ENCODE data around the gene PDGFD. TPM values are rescaled to one million over a fixed set of nuclear protein-coding genes. Genes with fewer than 3 reads are reported as not detected.

Gene PDGFD
- total RNA-seq, 1 donor from 2014 or later: 2.2 TPM

- Mint-ChIP-seq H3K27ac (ENCODE audit: unreplicated experiment) (no peak overlapping the region), H3K4me3 (ENCODE audit: unreplicated experiment) (no peak overlapping the region), H3K27me3 (ENCODE audit: unreplicated experiment) (no peaks in the 10 kb centered on the region), H3K9me3 (ENCODE audit: unreplicated experiment) (no peaks in the 10 kb centered on the region), H3K4me1 (ENCODE audit: unreplicated experiment) (no peaks in the 10 kb centered on the region), H3K36me3 (ENCODE audit: unreplicated experiment) (no peaks in the 10 kb centered on the region)
- TF ChIP-seq CTCF (IDR thresholded peaks at IDR 0.05): no peak
- no peak for DNase-seq (ENCODE audit: extremely low spot score, unreplicated experiment)
Observed at GRCh38 chr11:103862802-103863174, 301.2 kb downstream of the PDGFD start.

GRCh38 chr11:103862094-103862801 lies 301.7 kb downstream of the PDGFD start:
- Mint-ChIP-seq H3K36me3 (ENCODE audit: unreplicated experiment) (no peaks in the 10 kb centered on the region), H3K4me3 (ENCODE audit: unreplicated experiment) (no peak overlapping the region), H3K27me3 (ENCODE audit: unreplicated experiment) (no peaks in the 10 kb centered on the region), H3K4me1 (ENCODE audit: unreplicated experiment) (no peaks in the 10 kb centered on the region), H3K27ac (ENCODE audit: unreplicated experiment) (no peak overlapping the region), H3K9me3 (ENCODE audit: unreplicated experiment) (no peaks in the 10 kb centered on the region)
- DNase-seq (ENCODE audit: extremely low spot score, unreplicated experiment): no peak
- TF ChIP-seq CTCF (IDR thresholded peaks at IDR 0.05): no peak

Other genes with a start within 250 kb of the PDGFD start
- gene DDI1, start 127.5 kb downstream of the PDGFD start, total RNA-seq: not detected in 2 replicates

All from osteocyte (in vitro differentiated cells).